ENCODE results near the gene IARS2. TPM values are rescaled to one million over a fixed set of nuclear protein-coding genes. Genes with fewer than 3 reads are reported as not detected.

The IARS2 gene
- total RNA-seq (ENCODE audit: unreplicated experiment), result 35.4 TPM
- long read RNA-seq, transcript IARS2-201 (23 exons, 3,560 nt), result major isoform, 9 of 13 reads
- long read RNA-seq, partial matches to known transcripts, result 3 of 13 reads
- long read RNA-seq, other reads (novel, unspliced or antisense), result 1 of 13 reads

- Mint-ChIP-seq H3K27me3 (ENCODE audit: unreplicated experiment) (peaks cover 4% of the 10 kb centered on the region), H3K9me3 (ENCODE audit: unreplicated experiment) (peaks cover 5% of the 10 kb centered on the region), H3K4me3 (ENCODE audit: unreplicated experiment) (peak within 1 kb of the TSS; percentile 82), H3K36me3 (ENCODE audit: unreplicated experiment) (no peaks in the 10 kb centered on the region), H3K27ac (ENCODE audit: unreplicated experiment) (no peak within 1 kb of the TSS), H3K4me1 (ENCODE audit: low read depth, unreplicated experiment) (no peaks in the 10 kb centered on the region)
- no peak for TF ChIP-seq CTCF (IDR thresholded peaks at IDR 0.05; ENCODE audit: partially characterized antibody, unreplicated experiment)
- peak; percentile 92 for DNase-seq
Observed at GRCh38 chr1:220094016-220094911, at the start of gene IARS2. TSS of gene IARS2 (plus strand) at chr1:220094132. CDS start at chr1:220094217, 85 bp downstream.

- Mint-ChIP-seq H3K27ac (ENCODE audit: unreplicated experiment) (no peak overlapping the region), H3K4me3 (ENCODE audit: unreplicated experiment) (peak overlapping the region; percentile 97)
Observed at GRCh38 chr1:220044678-220045355, 49.1 kb upstream of the IARS2 start.

GRCh38 chr1:220045356-220046051 lies 48.4 kb upstream of the IARS2 start:
- no peak for TF ChIP-seq CTCF (IDR thresholded peaks at IDR 0.05; ENCODE audit: partially characterized antibody, unreplicated experiment)
- DNase-seq, result no peak
- peaks cover 6% of the 10 kb centered on the region for H3K9me3 Mint-ChIP-seq (ENCODE audit: unreplicated experiment)
- no peaks in the 10 kb centered on the region for H3K36me3 Mint-ChIP-seq (ENCODE audit: unreplicated experiment)
- H3K27me3 Mint-ChIP-seq (ENCODE audit: unreplicated experiment), result peaks cover 5% of the 10 kb centered on the region
- H3K27ac Mint-ChIP-seq (ENCODE audit: unreplicated experiment), result peak overlapping the region; percentile 85
- no peaks in the 10 kb centered on the region for H3K4me1 Mint-ChIP-seq (ENCODE audit: low read depth, unreplicated experiment)
- peak overlapping the region; percentile 97 for H3K4me3 Mint-ChIP-seq (ENCODE audit: unreplicated experiment)

More at GRCh38 chr1:220044678-220045355, 49.1 kb upstream of the IARS2 start:
- TF ChIP-seq CTCF (IDR thresholded peaks at IDR 0.05; ENCODE audit: partially characterized antibody, unreplicated experiment), result no peak
- DNase-seq, result no peak
- H3K36me3 Mint-ChIP-seq (ENCODE audit: unreplicated experiment), result no peaks in the 10 kb centered on the region
- H3K4me1 Mint-ChIP-seq (ENCODE audit: low read depth, unreplicated experiment), result no peaks in the 10 kb centered on the region
- peaks cover 6% of the 10 kb centered on the region for H3K9me3 Mint-ChIP-seq (ENCODE audit: unreplicated experiment)
- peaks cover 5% of the 10 kb centered on the region for H3K27me3 Mint-ChIP-seq (ENCODE audit: unreplicated experiment)

- peak; percentile 81 for TF ChIP-seq CTCF (IDR thresholded peaks at IDR 0.05; ENCODE audit: partially characterized antibody, unreplicated experiment)
- H3K27me3 Mint-ChIP-seq (ENCODE audit: unreplicated experiment), result peaks cover 5% of the 10 kb centered on the region
- peaks cover 6% of the 10 kb centered on the region for H3K9me3 Mint-ChIP-seq (ENCODE audit: unreplicated experiment)
- peak within 1 kb of the TSS; percentile 97 for H3K4me3 Mint-ChIP-seq (ENCODE audit: unreplicated experiment)
- H3K36me3 Mint-ChIP-seq (ENCODE audit: unreplicated experiment), result no peaks in the 10 kb centered on the region
- H3K4me1 Mint-ChIP-seq (ENCODE audit: low read depth, unreplicated experiment), result no peaks in the 10 kb centered on the region
- H3K27ac Mint-ChIP-seq (ENCODE audit: unreplicated experiment), result peak within 1 kb of the TSS; percentile 85
- DNase-seq, result peak; percentile 93
Observed at GRCh38 chr1:220046052-220046930, 47.6 kb upstream of the IARS2 start, which contains the start of gene EPRS1. TSS of gene EPRS1 (minus strand) at chr1:220046505. CDS start at chr1:220046388, 117 bp downstream.

Measured in glutamatergic neuron (in vitro differentiated cells).